HCT116 (cell line): Measurements from ENCODE around the gene ERCC4. TPM values are rescaled to one million over a fixed set of nuclear protein-coding genes. Genes with fewer than 3 reads are reported as not detected.

Experiments
- ATAC-seq: fragments of 200-7000 bp; cut with Tn5 transposase; 2 replicates; pipeline ENCODE4 v1.9.1; 2020; ENCODE audit warnings: mild to moderate bottlenecking, moderate library complexity
- BruUV-seq: library from RNA; stranded (reverse); fragments of 400-500 nt; replicated peaks from 2 replicates; lab custom pipeline; 2021; lab: Mats Ljungman, UMichigan
- CTCF ChIA-PET: fragments of 300-600 bp; sonication (Branson Sonifier 250); formaldehyde crosslinking; loops from one replicate; lab custom pipeline; 2021; ENCODE audit warnings: antibody characterized with exemption; lab: Charles Lee
- POLR2A ChIA-PET: fragments of 300-600, 350-600 bp; sonication (Branson Sonifier 250); formaldehyde crosslinking; loops from one replicate; lab custom pipeline; 2021; ENCODE audit warnings: antibody characterized with exemption; lab: Charles Lee
- RAD21 ChIA-PET, 2 experiments: fragments of 300-600 bp; sonication (Branson Sonifier 250); formaldehyde crosslinking; loops; one replicate each; lab custom pipeline; 2023; ENCODE audit warnings: low total read pairs in 2 of 2; ENCODE audit not compliant: uncharacterized antibody in 2 of 2, unreplicated experiment in 2 of 2, low non-redundant PET in 1 of 2; lab: Charles Lee
- DNase-seq: peaks from one replicate; pipeline ENCODE4 v3.0.0-alpha.2; 2010; ENCODE audit warnings: low read depth, low spot score
- H2AFZ ChIP-seq: fragments of 200-600 bp; shearing (Covaris generic), sonication (generic); 2 replicates; pipeline ENCODE4 v1.6.1; 2017; ENCODE audit warnings: low read depth, mixed run types, mixed read lengths, antibody characterized with exemption, low read length; ENCODE audit not compliant: poor library complexity, severe bottlenecking
- H3K27ac ChIP-seq: 2 replicates; pipeline ENCODE4 v1.5.1; 2012; ENCODE audit warnings: low read depth, low read length
- H3K27me3 ChIP-seq: fragments of 200-600 bp; sonication (generic); 2 replicates; pipeline ENCODE4 v1.6.1; 2016; ENCODE audit warnings: mixed run types, low read length, mixed read lengths; ENCODE audit not compliant: insufficient read depth
- H3K36me3 ChIP-seq, 2 experiments: fragments of 200-500 bp in 1 of 2; fragments of 200-600 bp in 1 of 2; sonication (Bioruptor generic) in 1 of 2; sonication (generic) in 1 of 2; 2 replicates each; pipeline versions ENCODE4 v1.5.1 to v1.6.1; 2014 to 2016; ENCODE audit warnings: low read length in 2 of 2, inconsistent platforms in 1 of 2, mixed read lengths in 1 of 2, mixed run types in 1 of 2; ENCODE audit not compliant: insufficient read depth in 2 of 2, control insufficient read depth in 1 of 2
- H3K4me1 ChIP-seq, 2 experiments: fragments of 200-600 bp in 1 of 2; sonication (generic) in 1 of 2; 2 replicates each; pipeline versions ENCODE4 v1.5.1 to v1.6.1; 2012 to 2017; ENCODE audit warnings: low read length in 2 of 2, inconsistent platforms in 1 of 2, mild to moderate bottlenecking in 1 of 2, mixed read lengths in 1 of 2, mixed run types in 1 of 2, moderate library complexity in 1 of 2; ENCODE audit not compliant: insufficient read depth in 2 of 2, control insufficient read depth in 1 of 2
- H3K4me2 ChIP-seq: fragments of 200-600 bp; sonication (generic); 2 replicates; pipeline ENCODE4 v1.6.1; 2017; ENCODE audit warnings: mixed run types, low read length, mixed read lengths
- H3K4me3 ChIP-seq, 2 experiments: fragments of 200-600 bp in 1 of 2; sonication (generic) in 1 of 2; replicated peaks in 1 of 2; 2 replicates each; pipeline ENCODE4 v1.5.1; 2011 to 2016; ENCODE audit warnings: low read length in 2 of 2, control low read depth in 1 of 2, low read depth in 1 of 2, mild to moderate bottlenecking in 1 of 2, mixed read lengths in 1 of 2, mixed run types in 1 of 2
- H3K79me2 ChIP-seq: fragments of 200-600 bp; sonication (generic); 2 replicates; pipeline ENCODE4 v1.6.1; 2017; ENCODE audit warnings: mild to moderate bottlenecking, mixed run types, low read length, moderate library complexity, mixed read lengths; ENCODE audit not compliant: insufficient read depth
- H3K9ac ChIP-seq: fragments of 200-600 bp; sonication (generic); 2 replicates; pipeline ENCODE4 v1.6.1; 2016; ENCODE audit warnings: low read length, mixed read lengths
- H3K9me2 ChIP-seq: fragments of 200-600 bp; sonication (generic), shearing (Covaris generic); 2 replicates; pipeline ENCODE4 v1.6.1; 2017; ENCODE audit warnings: mixed run types, mild to moderate bottlenecking, moderate library complexity; ENCODE audit not compliant: insufficient read depth
- H3K9me3 ChIP-seq, 2 experiments: fragments of 200-500 bp in 1 of 2; fragments of 200-600 bp in 1 of 2; sonication (Bioruptor generic) in 1 of 2; sonication (generic) in 1 of 2; 2 replicates each; pipeline ENCODE4 v1.6.1; 2014 to 2017; ENCODE audit warnings: low read length in 2 of 2, mixed read lengths in 2 of 2, inconsistent platforms in 1 of 2, low read depth in 1 of 2, mild to moderate bottlenecking in 1 of 2, mixed run types in 1 of 2, moderate library complexity in 1 of 2; ENCODE audit not compliant: control insufficient read depth in 1 of 2, insufficient read depth in 1 of 2
- H4K20me1 ChIP-seq: fragments of 200-600 bp; sonication (generic), shearing (Covaris generic); 2 replicates; pipeline ENCODE4 v1.6.1; 2017; ENCODE audit warnings: mixed run types, mild to moderate bottlenecking, moderate library complexity; ENCODE audit not compliant: insufficient read depth
- ELF1 ChIP-seq: IDR thresholded peaks from 2 replicates; pipeline ENCODE4 v1.6.1; 2012; ENCODE audit warnings: low read depth, borderline replicate concordance
- EZH2 ChIP-seq: fragments of 200-600 bp; sonication (generic); IDR thresholded peaks from 2 replicates; pipeline ENCODE4 v1.6.1; 2017; ENCODE audit warnings: antibody characterized with exemption, mixed run types
- FOSL1 ChIP-seq: IDR thresholded peaks from 2 replicates; pipeline ENCODE4 v1.6.1; 2012; ENCODE audit warnings: low read depth
- POLR2AphosphoS5 ChIP-seq: IDR thresholded peaks from 2 replicates; pipeline ENCODE4 v1.6.1; 2011; ENCODE audit warnings: mild to moderate bottlenecking, low read depth, low read length, moderate library complexity
- SIN3A ChIP-seq: IDR thresholded peaks from 2 replicates; pipeline ENCODE4 v1.6.1; 2012; ENCODE audit warnings: low read depth
- SP1 ChIP-seq: IDR thresholded peaks from 2 replicates; pipeline ENCODE4 v1.6.1; 2012; ENCODE audit warnings: low read depth
- SRF ChIP-seq: IDR thresholded peaks from 2 replicates; pipeline ENCODE4 v1.6.1; 2012; ENCODE audit warnings: low read depth
- ZNF274 ChIP-seq: fragments of 200-500 bp; sonication (Bioruptor generic); IDR thresholded peaks from 2 replicates; pipeline ENCODE4 v1.6.1; 2014; ENCODE audit warnings: mild to moderate bottlenecking, low read depth, low read length, inconsistent platforms
- intact Hi-C: fragments of 100-400 bp; cut with micrococcal nuclease; formaldehyde crosslinking; loops from 2 replicates; pipeline ENCODE4 v1.10.0; 2022
- total RNA-seq: library from RNA; stranded (reverse); gene quantifications from one replicate; pipeline ENCODE4 v1.2.1, GENCODE V29; 2021; ENCODE audit not compliant: unreplicated experiment
- TF ChIP-seq, protein P1 (sequence below): IDR thresholded peaks from 2 replicates; pipeline ENCODE4 v1.6.1; 2012
- TF ChIP-seq, protein P2 (sequence below): IDR thresholded peaks from 2 replicates; pipeline ENCODE4 v1.6.1; 2012
- TF ChIP-seq, protein P3 (sequence below), 3 experiments: fragments of 200-600 bp in 1 of 3; sonication (generic) in 1 of 3; IDR thresholded peaks in 2 of 3; conservative IDR thresholded peaks in 1 of 3; 2 replicates each; pipeline ENCODE4 v1.5.1; 2012 to 2017; ENCODE audit warnings: low read depth in 2 of 3, low read length in 2 of 3, antibody characterized with exemption in 1 of 3, borderline replicate concordance in 1 of 3, control low read depth in 1 of 3, mild to moderate bottlenecking in 1 of 3, mixed read lengths in 1 of 3, mixed run types in 1 of 3, moderate library complexity in 1 of 3; ENCODE audit not compliant: insufficient read depth in 1 of 3

ERCC4 gene
- total RNA-seq, 1 experiment from 2014 or later = 10.4 TPM

DNA sequence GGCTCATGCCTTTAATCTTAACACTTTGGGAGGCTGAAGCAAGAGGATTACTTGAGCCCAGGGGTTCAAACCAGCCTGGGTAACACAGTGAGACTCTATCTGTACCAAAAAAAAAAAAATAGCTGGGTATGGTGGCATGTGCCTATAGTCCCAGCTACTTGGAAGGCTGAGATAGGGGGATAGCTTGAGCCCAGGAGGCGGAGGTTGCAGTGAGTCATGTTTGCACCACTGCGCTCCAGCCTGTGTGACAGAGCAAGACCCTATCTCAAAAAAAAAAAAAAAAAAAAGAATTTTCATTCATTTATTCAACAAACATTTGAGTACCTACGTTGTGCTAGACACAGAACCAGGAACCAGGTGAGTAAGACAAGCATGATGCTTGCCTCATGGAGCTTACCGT lies 77.6 kb downstream of the ERCC4 start:
- H3K9me2 ChIP-seq = no peaks in the 10 kb centered on the region
- H3K9me3 ChIP-seq = no peaks in the 10 kb centered on the region
- no peak overlapping the region for H3K9ac ChIP-seq
- TF ChIP-seq ZNF274 (no peak), EZH2 (no peak), SP1 (no peak), POLR2AphosphoS5 (no peak), FOSL1 (no peak), SRF (no peak), SIN3A (no peak)
- TF ChIP-seq, protein P1, sequence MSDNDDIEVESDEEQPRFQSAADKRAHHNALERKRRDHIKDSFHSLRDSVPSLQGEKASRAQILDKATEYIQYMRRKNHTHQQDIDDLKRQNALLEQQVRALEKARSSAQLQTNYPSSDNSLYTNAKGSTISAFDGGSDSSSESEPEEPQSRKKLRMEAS = no peak
- TF ChIP-seq, protein P2, sequence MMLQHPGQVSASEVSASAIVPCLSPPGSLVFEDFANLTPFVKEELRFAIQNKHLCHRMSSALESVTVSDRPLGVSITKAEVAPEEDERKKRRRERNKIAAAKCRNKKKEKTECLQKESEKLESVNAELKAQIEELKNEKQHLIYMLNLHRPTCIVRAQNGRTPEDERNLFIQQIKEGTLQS = no peak
- H3K79me2 ChIP-seq = no peaks in the 10 kb centered on the region
- no peak overlapping the region for H3K4me3 ChIP-seq
- no peaks in the 10 kb centered on the region for H3K27me3 ChIP-seq
- no peaks in the 10 kb centered on the region for H4K20me1 ChIP-seq
- intact Hi-C loops = no loop called here
- ChIA-PET RAD21 (no interaction called here), CTCF (no interaction called here), POLR2A (interaction anchor here (0.6 kb wide), 1 partner anchor 633 kb away, joined by 3 read pairs; the partner anchor contains the start of gene PARN)
- BruUV-seq = no TSS peak
- DNase-seq (no peak), ATAC-seq (no peak)
- H3K27ac ChIP-seq = no peak overlapping the region
- 0 out of 2 replicates have a peak overlapping the region, but pooled peaks have one; percentile 13 for H3K4me2 ChIP-seq
- no peaks in the 10 kb centered on the region for H3K36me3 ChIP-seq
- H2AFZ ChIP-seq = no peak overlapping the region
- peaks cover 2 to 6% of the 10 kb centered on the region in 2 experiments; a peak in 2 of 4 replicates for H3K4me1 ChIP-seq

DNA sequence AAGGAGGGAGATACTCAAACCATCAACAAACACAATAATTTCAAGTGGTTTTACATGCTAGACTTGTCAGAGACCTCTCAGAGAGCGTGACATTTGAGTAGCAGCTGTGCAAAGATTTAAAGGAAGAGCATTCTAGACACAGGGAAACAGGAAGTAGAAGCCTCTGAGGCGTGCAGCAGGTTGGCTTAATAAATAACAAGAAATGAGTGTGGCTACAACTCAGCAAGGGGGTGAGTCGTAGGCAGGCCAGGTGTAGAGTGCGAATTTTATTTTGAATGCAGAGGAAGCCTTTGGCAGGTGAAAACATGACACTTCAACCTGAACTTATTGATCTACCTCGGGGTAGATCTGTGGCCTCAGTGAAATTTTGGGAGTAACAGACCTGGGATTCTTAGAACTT lies 78.0 kb downstream of the ERCC4 start:
- H3K9me3 ChIP-seq = no peaks in the 10 kb centered on the region
- peaks cover 2 to 6% of the 10 kb centered on the region in 2 experiments; a peak in 2 of 4 replicates for H3K4me1 ChIP-seq
- H2AFZ ChIP-seq = no peak overlapping the region
- H3K9ac ChIP-seq = no peak overlapping the region
- POLR2A ChIA-PET = interaction anchor here (0.6 kb wide), 1 partner anchor 632 kb away, joined by 3 read pairs; the partner anchor contains the start of gene PARN
- no TSS peak for BruUV-seq
- H3K27me3 ChIP-seq = no peaks in the 10 kb centered on the region
- DNase-seq = no peak
- no peak overlapping the region for H3K4me3 ChIP-seq
- no peaks in the 10 kb centered on the region for H3K36me3 ChIP-seq
- CTCF ChIA-PET = no interaction called here
- no peaks in the 10 kb centered on the region for H4K20me1 ChIP-seq
- no peak for ATAC-seq
- H3K9me2 ChIP-seq = no peaks in the 10 kb centered on the region
- peak overlapping the region; percentile 13; the same call in 1 of the 2 replicates for H3K4me2 ChIP-seq
- RAD21 ChIA-PET = no interaction called here
- TF ChIP-seq, protein P2 = no peak
- TF ChIP-seq, protein P3, sequence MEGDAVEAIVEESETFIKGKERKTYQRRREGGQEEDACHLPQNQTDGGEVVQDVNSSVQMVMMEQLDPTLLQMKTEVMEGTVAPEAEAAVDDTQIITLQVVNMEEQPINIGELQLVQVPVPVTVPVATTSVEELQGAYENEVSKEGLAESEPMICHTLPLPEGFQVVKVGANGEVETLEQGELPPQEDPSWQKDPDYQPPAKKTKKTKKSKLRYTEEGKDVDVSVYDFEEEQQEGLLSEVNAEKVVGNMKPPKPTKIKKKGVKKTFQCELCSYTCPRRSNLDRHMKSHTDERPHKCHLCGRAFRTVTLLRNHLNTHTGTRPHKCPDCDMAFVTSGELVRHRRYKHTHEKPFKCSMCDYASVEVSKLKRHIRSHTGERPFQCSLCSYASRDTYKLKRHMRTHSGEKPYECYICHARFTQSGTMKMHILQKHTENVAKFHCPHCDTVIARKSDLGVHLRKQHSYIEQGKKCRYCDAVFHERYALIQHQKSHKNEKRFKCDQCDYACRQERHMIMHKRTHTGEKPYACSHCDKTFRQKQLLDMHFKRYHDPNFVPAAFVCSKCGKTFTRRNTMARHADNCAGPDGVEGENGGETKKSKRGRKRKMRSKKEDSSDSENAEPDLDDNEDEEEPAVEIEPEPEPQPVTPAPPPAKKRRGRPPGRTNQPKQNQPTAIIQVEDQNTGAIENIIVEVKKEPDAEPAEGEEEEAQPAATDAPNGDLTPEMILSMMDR (IDR thresholded peaks at IDR 0.05 in 2 of 3, conservative IDR thresholded peaks at IDR 0.05 in 1 of 3; ENCODE audit: borderline replicate concordance in 1 of 3, insufficient read depth in 1 of 3, low read depth in 2 of 3, low read length in 2 of 3) = no peak
- TF ChIP-seq, protein P1 = no peak
- 0 out of 2 replicates have a peak, but pooled peaks have one; percentile 9 for TF ChIP-seq ELF1
- TF ChIP-seq, all 23 proteins: peak for 1
- intact Hi-C loops = no loop called here
- H3K27ac ChIP-seq = no peak overlapping the region
- no peaks in the 10 kb centered on the region for H3K79me2 ChIP-seq
